ENCODE measurements around the gene TRIM39.

TRIM39 gene

DNA sequence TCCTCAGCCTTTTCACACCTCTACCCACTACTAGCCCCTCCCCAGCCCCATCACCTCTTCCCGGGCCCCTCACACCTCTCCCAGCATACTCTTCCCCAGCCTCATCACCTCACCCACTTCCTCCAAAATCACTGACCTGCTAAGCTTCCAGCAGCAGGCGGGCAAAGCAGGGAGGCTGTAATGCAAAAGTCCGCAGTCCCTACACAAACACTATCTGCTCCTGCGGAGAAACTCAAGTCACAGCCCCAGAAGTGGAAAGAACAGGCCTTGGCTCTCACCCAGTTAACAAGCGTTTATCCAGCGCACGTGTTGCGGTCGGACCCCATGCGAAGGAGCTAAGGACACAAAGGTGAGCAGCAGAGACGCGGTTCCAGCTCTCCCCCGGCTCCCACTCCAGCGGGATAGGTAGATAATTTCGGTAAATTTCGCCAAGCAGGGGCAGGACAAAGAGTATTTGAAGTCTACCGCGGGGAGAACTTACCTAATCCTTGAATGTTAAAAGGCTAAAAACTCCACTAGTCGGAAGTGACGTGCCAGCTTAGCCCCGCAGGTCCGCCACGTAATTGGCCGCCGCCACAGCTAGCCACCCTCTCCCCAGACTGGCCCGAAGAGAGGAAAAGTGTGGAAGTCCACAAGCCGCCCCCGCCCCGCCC is 728 bp upstream of the TRIM39 start:
- in situ Hi-C loops (cut with MboI; ENCODE audit: low sequenced_read_pairs) = no loop called here

DNA sequence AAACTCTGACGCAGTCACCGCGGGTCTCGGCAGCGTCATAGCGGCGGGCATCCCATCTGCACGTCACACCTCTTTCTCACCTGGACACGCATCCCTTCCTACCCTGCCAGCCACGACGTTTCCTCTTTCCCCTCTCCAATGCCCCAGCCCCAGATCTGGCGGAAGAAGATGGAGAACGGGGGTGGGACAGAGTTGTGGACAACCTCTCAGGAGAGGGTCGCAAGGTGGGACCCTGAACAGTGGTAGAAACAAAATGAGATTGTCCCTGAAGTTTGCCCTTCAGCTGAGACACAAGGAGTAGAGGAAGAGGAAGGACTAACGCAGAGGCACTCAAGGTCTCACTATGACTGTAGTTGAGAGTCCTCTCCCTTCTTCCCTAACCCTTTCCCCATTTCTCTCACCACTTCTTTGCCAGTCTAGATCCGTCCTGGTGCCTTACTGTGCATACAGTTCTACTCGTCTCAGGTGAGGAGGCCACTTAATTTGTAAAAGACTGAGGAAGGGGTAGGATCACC is 562 bp downstream of the TRIM39 start:
- in situ Hi-C loops (cut with MboI; ENCODE audit: low sequenced_read_pairs) = no loop called here

DNA sequence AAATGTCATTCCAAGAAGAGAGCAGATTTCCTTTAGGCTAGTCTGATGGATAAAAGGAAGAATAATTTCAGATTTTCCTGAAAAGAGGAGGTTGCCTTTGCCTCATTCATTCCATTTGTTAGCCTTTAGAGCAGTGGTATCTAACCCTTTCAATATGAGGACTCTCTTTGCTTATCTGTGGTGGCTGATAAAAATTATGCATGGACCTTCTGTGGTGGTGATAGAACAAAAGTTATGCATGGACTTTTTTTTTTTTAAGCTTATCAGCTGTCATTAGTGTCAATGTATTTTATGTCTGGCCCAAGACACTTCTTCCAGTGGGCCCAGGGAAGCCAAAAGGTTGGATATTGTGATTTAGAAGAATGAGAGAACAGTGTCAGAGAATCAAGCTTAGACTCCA is 1.7 kb downstream of the TRIM39 start:
- in situ Hi-C loops (cut with MboI; ENCODE audit: low sequenced_read_pairs) = no loop called here

DNA sequence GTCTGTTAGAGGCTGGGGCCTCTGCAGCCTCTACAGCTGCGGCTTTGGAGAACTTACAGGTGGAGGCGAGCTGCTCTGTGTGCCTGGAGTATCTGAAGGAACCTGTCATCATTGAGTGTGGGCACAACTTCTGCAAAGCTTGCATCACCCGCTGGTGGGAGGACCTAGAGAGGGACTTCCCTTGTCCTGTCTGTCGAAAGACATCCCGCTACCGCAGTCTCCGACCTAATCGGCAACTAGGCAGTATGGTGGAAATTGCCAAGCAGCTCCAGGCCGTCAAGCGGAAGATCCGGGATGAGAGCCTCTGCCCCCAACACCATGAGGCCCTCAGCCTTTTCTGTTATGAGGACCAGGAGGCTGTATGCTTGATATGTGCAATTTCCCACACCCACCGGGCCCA is 2.6 kb downstream of the TRIM39 start:
- in situ Hi-C loops (cut with MboI; ENCODE audit: low sequenced_read_pairs) = no loop called here

DNA sequence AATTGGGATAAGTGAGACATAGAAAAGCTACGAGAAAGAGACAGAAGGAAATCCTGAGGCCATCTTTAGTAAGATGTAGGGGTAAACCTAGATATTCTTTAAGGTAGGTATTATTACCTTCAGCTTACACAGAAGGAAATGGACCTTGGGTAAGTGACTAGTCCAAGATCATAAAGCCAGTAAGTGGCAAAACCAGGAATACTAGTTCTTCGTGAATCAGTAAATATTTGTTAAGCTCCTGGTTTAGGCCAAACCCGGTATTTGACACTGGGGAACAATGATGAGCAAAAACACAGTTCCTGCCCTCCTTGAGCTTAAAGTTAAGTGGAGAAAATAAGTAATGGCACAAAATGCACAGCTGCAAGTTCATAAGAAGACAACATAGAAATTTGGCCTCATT is 5.3 kb downstream of the TRIM39 start:
- in situ Hi-C loops (cut with MboI; ENCODE audit: low sequenced_read_pairs) = no loop called here

DNA sequence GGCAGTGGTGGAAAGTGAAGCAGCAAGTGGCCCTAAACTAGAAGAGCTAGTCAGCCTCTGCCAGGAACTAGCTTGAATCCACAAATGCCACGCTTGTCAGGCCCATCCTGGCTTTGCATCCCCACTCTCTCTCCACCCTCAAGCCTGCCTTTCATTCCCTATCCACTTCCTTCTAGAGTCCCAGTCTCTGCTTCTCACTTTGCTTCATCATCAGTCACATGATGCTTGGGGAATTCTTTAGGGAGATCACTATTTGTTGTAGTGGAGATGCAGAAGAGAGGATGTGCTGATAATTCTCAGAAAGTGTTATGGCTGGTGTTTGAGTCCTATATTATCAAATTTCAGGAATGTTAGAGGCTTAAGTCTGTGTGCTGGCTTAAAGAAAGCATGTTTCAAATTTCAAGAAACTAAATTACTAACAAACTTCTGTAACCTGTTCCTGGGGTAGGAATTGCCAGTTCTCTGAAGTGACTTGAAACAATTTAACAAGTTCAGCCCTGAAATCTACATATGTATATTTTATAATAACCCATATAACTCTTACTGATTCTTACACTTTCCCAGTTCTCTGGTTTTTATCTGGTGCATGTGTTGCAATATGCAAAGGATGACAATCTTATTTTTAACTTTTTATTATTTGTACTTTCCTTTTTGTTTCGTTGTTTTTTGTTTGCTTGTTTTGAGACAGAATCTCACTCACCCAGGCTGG is 7.5 kb downstream of the TRIM39 start:
- in situ Hi-C loops (cut with MboI; ENCODE audit: low sequenced_read_pairs) = no loop called here

DNA sequence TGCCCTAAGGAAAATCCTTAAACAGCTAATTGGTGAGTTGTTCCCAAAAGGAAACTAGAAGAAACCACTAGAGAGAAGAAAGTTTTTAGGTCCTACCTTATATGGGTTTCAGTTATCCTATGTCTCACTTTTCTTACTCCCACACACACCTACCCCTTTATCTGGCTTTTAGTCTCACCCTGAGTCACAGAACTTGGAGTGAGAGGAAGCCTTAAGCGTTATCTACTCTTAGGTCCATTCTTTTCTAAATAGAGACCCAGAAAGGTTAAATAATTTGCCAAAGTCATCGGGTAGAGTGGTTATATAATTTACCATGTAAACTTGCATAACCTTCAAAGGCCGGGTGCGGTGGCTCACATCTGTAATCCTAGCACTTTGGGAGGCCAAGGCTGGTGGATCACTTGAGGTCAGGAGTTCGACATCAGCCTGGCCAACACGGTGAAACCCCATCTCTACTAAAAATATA is 13.9 kb downstream of the TRIM39 start:
- in situ Hi-C loops (cut with MboI; ENCODE audit: low sequenced_read_pairs) = no loop called here

DNA sequence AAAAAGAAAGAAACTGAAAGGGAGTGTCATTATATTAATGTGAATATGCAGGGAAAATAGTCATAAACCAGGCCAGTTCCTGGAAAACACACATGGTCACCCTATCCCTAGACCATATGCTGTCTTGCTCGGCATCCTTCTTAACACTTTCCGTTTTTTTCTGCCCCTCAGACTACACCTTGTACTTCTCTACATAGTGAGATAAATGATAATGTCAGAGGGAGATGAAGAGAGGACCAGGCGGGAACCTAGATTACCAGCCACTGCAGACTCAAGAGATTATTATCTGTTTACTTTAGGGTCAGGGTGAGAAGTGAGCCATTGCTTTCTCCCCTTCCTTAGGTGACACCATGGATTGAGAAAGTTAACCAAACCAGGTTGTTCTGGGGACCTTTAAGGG is 14.5 kb downstream of the TRIM39 start:
- in situ Hi-C loops (cut with MboI; ENCODE audit: low sequenced_read_pairs) = no loop called here

DNA sequence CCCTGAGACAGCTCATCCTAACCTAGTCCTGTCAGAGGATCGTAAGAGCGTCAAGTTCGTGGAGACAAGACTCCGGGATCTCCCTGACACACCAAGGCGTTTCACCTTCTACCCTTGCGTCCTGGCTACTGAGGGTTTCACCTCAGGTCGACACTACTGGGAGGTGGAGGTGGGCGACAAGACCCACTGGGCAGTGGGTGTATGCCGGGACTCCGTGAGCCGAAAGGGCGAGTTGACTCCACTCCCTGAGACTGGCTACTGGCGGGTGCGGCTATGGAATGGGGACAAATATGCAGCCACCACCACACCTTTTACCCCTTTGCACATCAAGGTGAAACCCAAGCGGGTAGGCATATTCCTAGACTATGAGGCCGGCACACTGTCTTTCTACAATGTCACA is 15.0 kb downstream of the TRIM39 start:
- in situ Hi-C loops (cut with MboI; ENCODE audit: low sequenced_read_pairs) = no loop called here

DNA sequence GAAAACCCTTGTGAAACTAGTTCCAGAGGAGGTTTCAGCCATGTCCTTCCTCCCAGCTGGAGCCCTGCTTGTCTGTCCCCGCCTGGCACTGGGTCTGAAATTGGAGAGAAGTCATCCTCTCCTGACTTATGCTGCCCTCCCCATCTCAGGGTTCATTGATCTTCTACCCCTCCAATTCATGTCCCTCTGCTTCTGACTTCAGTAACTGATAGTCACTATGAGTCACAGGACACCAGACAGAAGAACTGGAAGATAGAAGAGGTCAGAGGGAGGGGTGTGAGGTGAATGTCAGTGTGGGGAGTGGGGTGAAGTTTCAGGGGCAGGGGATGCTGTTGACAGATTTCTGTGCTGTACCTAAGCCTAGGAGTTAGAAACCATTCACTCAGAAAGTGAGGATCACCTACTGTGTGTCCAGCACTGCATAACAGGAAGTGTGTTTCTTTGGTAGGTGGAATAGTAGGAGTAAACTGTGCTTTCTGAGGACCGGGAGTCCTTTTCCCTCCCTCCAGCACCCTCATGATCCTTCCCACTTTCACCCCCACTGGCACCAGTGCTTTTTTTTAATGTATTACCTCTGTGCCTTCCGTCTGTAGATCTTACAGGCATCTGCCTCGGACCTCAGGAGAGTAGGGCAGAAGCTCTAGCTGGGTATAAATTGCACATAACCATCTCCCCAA is 17.6 kb downstream of the TRIM39 start:
- in situ Hi-C loops (cut with MboI; ENCODE audit: low sequenced_read_pairs) = no loop called here

DNA sequence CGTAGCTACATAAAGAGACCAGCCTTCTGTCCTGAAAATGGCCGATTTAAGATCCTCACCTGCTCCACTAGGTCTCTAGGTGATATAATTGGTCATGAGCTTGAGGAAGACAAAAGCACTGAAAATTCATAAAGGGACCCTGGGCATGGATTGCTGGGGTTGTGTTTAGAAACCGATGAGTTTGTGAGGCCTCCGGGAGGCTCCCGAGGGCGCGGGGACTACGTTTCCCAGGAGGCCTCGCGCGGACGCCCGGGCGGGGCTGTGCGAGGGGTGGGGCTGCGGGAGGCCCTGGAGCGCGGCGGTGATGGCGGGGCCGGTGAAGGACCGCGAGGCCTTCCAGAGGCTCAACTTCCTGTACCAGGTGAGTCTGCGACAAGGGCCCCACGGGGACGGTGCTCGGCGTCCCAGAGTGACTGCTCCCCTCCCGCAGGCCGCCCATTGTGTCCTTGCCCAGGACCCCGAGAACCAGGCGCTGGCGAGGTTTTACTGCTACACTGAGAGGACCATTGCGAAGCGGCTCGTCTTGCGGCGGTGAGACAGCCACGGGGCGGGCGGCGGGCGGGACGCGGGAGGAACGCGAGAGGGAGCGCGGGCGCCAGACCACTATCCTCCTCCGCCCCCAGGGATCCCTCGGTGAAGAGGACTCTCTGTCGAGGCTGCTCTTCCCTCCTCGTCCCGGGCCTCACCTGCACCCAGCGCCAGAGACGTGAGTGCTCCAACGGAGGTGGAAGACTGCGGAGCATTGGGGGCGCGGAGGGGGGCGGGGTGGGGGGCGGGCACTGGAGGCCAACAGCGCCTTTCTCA is 18.3 kb downstream of the TRIM39 start, which contains the start of gene RPP21:
Gene RPP21, plus strand, starts transcription at position 289 of the 804 bp plus-strand sequence. Its CDS starts 16 bp downstream, at position 305.
- in situ Hi-C loops (cut with MboI; ENCODE audit: low sequenced_read_pairs) = no loop called here

DNA sequence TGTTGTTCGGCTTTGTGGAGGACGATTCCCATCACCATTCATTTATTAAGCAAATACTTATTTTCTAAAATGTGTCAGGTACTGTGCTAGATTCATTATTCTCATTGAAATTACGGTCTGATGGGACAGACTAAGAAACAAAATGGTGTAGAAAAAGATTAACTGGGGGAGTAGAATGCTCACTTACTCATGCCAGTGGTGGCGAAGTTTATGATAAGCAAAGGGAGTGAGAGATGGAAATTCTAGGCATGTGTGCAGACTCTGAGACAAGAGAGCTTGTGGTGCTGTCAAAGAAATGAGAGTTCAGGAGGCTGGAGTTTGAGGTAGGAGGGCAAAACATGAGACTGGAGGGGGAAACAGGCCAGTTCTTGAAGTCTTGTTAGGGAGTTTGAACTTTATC is 19.1 kb downstream of the TRIM39 start:
- in situ Hi-C loops (cut with MboI; ENCODE audit: low sequenced_read_pairs) = no loop called here

DNA sequence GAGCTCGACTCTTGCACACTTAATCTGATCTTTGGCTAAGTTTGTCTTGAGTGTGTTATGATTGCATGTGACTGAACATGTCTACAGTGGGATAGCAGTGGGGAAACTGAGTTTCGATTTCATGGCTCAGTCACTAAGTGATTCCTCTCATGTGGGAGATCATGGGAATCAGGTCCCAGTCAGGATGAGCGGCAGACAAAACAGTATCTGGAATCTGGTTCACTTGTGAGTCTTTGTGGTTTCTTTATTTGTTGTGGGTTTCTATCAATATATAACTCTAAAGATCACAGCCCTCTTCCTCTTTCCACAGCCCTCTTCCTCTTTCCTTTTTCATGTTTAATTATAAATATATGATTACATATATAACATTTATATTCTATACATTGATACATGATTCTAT is 22.2 kb downstream of the TRIM39 start:
- in situ Hi-C loops (cut with MboI; ENCODE audit: low sequenced_read_pairs) = no loop called here

DNA sequence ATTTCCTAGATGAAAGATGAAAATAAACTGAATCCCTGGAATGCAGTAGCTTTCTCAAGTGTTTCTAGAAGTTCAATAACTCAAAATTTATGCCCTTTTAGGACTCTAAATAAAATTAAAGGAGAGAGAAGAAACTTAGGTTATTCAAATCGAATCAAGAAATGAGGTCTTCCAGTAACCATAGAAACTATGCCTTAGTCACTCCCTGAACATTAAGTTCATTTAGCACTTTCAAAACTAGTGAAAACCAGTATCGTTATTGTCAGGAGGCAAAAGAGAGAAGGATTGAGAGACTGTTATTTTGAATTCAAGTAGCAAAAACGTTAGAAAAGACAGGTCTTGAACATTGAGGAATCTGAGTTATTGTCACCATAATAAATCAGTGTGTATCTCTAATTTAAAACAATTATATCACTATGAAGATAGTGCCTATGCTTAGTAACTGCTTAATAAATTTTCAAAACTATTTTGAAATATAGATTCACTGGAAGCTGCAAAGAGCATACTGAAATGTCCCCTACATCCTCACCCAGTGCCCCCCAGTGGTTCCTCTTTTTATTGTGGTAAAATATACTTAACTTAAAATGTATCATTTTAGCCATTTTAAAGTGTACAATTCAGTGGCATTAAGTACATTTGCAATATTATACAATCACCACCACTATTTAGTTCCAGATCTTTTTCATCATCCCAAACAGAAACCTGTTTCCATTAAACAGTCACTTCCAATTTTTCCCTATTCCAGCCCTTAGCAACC is 22.9 kb downstream of the TRIM39 start:
- in situ Hi-C loops (cut with MboI; ENCODE audit: low sequenced_read_pairs) = no loop called here

DNA sequence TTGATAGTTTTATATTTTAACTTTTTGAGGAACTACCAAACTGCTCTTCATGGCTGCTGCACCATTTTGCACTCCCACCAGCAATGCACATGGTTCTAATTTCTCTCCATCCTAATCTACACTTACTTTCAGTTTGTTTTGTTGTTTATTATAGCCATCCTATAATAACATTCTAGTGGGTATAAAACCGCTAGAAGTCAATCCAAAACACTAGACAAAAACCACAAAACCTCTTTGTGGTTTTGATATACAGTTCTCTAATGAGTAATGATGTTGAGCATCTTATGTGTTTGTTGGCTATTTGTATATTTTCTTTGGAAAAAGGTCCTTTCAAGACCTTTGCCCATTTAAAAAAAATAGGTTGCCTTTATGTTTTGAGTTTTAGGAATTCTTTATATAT is 23.8 kb downstream of the TRIM39 start:
- in situ Hi-C loops (cut with MboI; ENCODE audit: low sequenced_read_pairs) = no loop called here

DNA sequence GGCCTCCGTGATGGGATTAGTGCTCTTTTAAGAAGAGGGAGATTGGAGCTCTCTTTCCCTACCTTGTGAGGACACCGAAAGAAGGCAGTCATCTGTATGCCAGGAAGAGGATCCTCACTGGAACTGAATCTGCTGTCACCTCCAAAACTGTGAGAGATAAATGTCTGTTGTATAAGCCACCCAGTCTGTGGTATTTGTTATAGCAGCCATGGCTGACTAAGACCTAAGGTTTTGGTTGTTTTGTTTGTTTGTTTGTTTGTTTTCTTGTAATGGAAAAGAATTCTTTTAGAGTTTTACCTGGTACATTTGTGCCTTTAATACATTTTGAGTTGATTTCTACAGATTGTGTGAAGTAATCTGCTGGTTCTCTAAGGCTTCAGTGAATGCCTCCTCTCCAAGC is 25.8 kb downstream of the TRIM39 start:
- in situ Hi-C loops (cut with MboI; ENCODE audit: low sequenced_read_pairs) = no loop called here

DNA sequence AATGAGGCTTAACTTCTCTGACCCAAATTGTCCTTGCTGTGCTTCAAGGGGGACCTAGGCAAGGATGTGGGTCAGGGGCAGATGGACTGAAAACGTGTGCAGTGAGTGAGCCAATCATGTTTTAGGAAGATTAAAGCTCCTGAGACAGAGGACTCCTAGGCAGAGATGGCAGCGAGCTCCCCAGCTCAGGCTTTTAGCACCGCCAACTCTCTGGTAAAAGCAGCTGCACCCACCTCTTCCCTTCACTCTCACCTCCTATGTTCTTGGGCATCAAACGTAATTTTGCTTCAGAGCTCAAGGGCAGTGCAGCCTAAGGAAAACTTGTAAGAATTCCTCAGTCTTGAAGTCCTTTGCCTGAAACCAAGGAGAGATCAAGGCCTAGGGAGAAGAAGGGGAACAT is 28.6 kb downstream of the TRIM39 start:
- in situ Hi-C loops (cut with MboI; ENCODE audit: low sequenced_read_pairs) = no loop called here

DNA sequence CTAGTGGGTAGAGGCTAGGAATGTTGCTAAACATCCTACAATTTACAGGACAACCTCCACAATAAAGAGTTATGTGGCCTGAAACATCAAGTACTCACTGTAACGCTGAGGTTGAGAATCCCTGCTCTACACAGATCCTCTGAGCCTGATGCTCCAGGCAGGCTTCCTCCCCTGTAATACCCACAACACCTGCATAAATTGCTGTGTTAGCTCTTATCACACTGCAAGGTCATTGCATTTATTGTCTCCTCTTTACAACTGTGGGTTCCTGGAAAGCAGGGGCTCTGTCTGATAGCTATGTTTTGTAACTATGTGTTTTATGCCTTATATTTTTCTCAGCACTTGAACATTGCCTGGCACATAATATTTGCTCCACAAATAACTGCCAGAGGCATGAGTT is 29.8 kb downstream of the TRIM39 start:
- in situ Hi-C loops (cut with MboI; ENCODE audit: low sequenced_read_pairs) = no loop called here

DNA sequence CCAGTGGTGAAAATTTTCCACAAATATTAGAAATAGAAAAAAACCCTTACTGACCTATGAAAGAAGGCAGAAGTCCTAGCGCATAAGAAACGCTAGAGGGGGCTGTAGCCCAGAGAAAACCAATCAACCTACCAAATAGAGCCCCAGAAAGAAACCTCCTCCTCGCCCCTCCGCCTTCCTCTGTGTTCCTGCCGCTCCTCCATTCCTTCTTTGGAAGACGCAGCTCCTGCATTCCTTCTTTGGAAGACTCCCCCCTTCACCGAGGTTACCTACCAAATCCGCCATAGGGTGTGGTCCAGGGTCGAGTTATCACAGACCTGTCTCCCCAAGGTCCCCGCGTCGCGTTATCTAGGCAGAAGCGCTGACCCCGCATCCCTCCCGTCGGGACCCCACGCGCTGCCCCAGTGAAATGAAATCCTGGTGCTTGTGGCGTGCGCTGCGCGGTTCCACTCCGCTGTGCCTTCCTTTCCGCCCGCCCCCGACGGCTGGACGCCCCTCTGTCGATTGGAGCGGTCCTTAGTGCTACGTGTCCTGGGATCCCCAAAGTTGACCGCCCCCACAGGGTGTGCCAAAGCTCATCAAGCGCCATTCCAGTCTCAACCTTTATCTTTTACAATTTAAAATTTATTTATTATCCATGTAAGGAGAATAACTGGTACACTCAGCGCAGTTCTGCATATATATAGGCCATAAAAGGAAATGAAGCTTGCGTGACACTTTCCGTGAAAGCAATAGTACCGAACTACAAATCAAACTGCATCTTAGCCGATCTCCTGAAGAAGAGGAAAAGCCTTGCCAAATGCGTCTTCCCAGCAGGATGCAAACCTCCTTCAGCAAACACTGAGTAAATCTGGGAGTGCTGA is 31.2 kb downstream of the TRIM39 start:
- in situ Hi-C loops (cut with MboI; ENCODE audit: low sequenced_read_pairs) = no loop called here
